ENCODE data around the gene KCND2.
"Not testable (repeated sequence)": the region's sequence is repeated elsewhere in the genome, so short reads cannot be mapped to it uniquely, and the experiment has no call there.

KCND2 gene

DNA sequence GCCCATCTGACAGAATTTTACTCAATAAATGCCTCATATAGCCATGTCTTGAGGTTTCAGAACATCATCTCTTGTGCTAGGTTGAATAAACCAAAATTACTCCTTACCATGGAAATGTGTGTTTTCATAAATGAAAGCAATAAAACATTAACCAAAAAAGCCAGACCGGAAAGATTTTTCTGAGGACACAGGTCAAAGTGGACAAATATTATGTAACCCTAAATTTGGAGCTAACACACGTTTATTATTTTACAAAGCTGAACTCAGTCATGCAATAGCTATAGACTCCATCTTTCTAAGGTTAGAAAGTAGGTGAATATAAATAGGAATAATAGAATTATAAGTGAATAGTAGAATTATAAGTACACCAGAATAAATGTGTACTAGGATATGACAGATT, 315.9 kb downstream of the KCND2 start:
- DNase-seq, result no peak

DNA sequence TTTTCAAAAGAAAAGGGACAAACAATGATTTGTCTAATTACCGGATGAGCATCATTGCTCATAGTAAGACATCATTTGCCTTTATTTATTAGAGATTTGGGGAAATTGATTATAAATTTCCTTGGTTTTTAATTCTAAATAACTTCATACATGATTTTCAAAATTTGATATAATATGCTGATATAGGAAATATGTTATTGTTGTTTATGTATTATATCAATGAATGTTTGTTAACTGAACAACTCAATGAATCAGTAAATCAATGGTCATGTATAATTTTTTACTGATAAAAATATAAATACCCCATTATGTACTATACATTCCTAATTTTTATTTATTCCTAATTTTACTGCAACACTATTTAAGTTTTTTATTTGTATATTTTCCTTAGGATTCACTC, 327.6 kb downstream of the KCND2 start:
- no peak for DNase-seq

DNA sequence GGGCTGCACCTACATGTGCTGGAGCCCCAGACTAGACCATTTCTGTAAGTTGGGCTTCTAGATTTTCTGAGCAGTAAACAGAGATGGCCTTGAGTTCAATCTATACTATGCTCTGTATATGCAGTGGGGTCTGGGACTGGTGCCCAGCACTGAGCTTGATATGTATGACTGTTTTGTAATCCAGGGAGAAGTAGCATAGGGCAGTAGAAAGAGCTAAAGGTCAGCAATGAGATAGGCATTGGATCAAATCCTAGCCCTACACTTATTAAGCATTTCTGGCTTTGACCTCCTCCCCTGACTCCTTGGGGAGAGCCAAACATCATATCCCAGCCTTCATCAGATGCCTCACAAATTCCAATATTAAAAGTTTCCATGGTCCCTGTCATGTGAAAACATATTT, 330.4 kb downstream of the KCND2 start:
- no peak for DNase-seq

DNA sequence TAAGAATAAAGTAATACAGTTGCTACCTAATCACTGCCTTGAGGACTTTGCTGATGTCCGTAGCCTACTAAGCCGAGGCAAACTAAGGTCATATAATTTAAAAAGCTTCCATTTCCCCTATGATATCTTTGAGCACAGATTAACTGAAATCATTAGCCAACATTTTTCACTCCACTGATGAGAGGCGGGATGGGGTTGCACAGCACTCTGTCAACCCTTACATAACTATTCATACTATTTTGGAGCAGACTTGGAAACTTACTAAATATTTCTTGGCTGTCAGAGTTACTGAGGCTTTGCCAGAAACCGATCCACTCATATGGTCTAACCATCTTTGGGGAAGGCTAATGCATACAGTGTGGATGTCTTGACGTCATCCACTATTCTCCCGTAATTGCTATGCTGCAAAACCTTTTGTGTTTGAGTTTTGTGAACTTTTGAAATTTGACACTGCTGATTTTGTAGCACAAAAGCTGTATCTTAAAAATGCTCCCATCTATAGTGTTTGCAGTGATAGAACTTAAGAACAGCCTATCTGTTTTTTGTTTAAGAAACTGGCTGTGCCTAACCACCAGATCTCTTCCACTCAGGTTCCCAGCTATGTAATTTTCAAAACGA, 336.3 kb downstream of the KCND2 start:
- no peak for DNase-seq

DNA sequence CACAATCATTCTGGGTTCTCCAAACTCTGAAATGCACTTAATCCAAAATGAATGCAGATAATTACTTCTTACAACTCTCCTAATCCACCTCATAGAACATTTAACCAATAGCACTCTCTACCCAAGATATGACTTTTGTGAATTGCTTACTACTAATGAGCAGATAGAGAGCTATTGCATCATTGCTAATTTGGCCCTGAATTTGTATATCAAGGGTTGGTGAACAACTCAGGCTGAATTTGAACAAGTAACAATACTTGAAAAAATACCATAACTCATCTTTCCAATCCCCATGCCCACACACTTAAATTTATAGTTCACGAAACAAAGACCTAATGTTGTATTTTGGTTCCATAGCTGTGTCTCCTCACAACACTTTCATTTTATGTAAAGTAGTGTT, 339.0 kb downstream of the KCND2 start:
- no peak for DNase-seq

DNA sequence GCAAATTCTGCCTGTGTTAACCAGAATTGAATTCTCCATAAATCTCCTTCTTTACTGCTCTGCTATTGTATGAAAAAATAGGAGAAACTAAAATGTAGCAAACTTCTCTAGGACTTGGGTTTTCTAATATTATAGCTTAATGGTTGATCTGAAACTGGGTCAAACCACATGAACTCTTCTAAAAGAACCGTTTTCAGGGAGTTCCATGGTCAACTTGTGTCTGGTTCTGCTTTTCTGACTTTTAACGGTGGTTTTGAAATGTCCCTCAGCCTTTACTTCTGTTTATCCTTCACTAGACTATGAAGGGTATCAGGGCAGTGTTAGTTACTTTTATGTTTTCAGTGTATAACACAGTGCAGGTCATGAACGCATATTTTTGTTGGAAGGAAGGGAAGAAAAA, 342.7 kb downstream of the KCND2 start:
- no peak for DNase-seq

DNA sequence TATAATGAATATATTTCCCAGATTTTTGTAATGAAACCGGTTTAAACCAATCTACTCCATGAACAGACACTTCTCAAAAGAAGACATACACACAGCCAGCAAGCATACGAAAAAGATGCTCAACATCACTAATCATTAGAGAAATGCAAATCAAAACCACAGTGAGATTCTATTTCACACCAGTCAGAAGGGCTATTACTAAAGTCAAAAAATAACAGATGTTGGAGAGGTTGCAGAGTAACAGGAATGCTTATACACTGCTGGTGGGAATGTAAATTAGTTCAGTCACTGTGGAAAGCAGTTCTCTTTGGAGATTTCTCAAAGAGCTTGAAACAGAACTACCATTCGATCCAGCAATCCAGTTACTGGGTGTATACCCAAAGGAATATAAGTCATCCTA, 344.3 kb downstream of the KCND2 start:
- no peak for DNase-seq

DNA sequence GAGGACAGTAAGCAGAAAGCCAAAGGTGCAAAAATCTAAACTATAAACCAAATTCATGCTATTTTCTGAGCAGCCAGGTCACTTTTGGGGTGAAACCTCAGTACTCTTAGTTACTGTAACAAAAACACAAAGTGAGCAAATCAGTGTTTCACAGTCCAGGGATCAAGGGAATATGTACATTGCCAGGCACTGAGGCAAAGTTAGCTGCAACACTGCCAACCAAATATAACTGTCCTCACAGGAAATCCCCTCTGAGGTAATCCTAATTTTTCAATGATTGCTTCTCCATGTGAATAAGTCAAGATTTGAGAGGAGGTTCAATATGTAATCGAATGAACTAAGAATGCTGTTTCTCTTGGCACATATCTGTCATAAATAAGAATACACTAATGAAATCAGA, 355.3 kb downstream of the KCND2 start:
- no peak for DNase-seq

DNA sequence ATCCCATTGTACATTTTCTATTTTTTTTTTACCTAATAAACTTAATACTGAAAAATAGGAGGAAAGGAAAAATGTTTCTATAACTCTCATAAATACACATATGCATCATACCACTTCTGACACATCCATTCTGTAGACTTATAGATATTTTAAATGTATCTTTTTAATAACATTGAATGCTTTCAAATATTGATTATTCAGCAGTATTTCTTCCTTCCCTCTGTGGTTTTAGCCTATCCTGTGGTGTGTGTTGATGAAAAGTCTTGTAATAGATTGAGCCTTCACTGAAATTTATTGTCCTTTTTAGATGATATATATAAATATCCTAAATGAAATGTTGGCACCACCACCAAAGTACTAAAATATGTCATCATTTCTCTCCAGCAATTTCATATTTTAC, 366.9 kb downstream of the KCND2 start:
- DNase-seq, result no peak

DNA sequence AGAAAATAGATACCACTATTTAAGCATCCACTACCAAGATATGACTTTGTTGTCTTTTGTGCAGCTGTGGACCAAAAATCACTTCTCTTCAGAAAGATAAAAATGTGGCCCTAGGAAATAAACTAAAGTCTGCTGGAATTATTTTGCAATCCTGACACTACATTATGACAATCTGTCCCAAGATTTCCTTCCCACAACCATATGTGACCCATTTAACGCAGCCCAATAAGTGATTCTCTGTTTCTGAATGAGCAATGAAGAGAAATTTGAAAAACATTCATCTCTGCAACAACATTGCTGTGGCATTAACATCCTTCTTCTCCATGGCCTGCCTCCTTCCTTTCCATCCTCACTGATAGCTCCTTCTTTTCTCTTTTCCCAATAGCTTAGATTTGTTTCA, 373.0 kb downstream of the KCND2 start:
- DNase-seq, result no peak

DNA sequence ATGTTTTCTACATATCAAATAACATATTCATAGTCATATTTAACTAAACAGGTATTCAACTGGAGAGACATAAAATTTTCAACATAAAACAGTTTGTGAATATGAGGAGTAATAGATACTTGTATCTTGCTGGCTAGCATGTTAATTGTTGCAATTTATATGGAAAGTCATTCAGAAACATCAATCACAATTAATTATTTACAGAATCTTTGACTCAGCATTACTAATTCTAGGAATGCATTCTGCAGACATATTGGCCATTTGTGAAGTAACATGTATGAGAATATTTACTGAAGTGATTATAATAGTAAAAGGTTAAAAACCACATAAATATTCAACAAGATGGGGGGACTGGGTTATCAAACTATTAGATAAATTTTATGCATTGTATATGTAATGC, 381.3 kb downstream of the KCND2 start:
- no peak for DNase-seq

DNA sequence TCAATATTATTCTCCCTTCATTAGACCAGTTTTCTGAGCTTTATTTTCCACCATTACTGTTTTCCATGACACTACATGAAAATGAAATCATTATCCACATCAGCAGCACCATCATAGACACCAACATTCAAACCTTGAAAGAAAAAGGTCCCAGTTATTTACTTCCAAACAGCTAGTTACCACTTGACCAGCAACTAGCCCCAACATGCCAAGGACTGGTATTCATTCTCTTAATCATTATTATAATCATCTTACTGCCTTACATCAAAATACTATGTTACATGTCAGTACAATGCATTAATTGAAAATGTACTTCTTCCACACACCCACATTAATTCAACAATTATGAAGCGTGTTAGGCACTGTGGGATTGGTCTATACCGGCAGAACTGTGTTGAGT, 385.5 kb downstream of the KCND2 start:
- no peak for DNase-seq

DNA sequence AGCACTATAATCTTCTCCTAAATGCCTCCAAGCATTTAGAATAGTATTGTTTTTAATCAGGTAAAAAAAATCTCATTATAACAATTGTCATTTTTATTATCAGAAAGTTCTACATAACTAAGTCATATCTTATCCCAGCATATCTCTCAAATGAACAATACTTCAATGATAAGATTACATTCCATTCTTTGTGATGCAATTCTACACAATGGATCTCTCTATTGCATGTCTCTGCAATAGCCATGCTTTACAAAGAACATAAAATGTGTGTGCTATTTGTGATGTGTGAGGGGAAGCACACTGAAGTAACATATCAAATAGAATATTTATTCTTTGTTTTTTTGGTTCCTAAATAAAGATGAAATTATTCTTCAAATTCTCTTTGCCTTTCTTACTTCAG, 389.3 kb downstream of the KCND2 start:
- no peak for DNase-seq

DNA sequence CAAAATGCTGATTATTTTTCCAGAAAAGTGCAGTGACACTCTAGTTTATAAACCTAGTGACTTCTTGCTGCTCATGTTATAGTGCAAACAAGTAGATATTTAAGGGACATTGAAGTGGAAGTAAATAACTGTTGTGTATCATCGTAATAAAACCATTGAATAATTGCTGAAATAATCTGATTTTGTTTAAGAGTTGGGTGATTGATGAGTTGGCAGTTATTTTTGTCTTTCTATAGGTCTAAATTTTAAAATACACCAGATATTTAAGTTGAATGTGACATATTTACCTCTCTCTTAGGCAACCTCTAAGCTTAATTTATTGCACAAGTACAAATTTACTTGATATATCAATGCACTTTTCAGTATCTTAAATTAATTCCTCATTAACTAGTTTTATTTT, 392.1 kb downstream of the KCND2 start:
- no peak for DNase-seq

DNA sequence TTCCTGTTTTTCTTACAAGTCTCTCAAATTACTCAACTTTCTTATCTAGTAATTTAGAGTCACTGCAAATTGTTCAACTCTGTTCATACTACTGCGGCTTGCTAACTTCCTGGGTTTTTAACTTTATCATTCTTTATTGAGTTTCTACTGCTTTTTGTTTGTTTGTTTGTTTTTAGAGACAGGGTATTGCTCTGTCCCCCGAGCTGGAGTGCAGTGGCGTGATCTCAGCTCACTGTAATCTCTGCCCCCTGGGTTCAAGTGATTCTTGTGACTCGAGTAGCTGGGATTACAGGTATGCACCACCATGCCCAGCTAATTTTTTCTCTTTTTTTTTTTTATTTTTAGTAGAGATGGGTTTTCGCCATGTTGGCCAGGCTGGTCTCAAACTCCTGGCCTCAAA, 402.1 kb downstream of the KCND2 start:
- DNase-seq, result no peak

DNA sequence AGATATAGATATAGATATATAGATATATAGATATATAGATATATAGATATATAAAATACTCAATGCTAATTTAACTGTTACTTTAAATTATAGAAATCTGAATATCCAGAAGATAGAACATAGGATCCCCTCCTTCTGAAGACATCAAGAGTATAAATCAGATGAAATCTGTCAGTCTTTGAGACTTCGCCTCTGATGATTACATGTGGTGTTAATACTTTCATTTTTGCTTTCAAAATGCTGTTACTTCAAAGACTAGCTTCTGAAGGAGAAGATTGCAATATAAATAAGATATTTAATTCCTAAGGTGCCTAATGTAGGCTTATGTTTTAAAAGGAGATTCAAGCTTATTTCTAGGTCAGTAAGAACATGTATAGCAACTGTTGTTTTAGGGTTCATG, 404.6 kb downstream of the KCND2 start:
- no peak for DNase-seq

DNA sequence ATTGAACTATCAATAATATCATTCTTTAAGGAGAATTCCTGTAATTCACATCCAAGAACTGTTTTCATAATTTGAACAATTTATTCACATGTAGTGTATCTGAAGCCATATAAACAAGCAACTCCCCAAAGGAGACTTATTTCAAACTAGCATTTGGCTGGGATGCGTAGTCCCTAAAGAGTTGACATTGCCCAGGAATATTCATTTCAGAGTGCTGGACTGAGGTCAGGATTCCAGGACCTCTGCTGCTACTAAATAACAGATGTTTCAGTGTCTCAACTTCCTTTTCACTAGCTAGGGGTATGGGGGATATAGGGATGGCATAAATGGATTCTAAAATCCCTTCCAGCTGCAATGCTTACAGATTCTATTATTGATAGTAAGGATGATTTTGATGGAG, 408.0 kb downstream of the KCND2 start:
- DNase-seq, result no peak

DNA sequence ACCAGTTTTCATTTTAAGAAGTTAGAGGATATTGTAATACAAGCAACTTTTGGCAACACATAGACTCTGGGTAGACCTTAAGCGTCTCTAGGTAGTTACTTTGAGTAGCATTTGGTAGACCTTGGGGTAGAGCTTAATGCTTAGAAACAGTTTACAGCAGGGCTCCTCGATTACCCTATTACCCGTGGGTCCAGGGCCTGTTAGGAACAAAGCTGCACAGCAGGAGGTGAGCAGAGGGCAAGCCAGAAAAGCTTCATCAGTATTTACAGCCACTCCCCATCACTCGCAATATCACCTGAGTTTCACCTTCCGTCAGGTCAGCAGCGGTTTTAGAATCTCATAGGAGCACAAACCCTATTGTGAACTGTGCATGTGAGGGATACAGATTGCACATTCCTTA, 411.5 kb downstream of the KCND2 start:
- DNase-seq, result no peak

DNA sequence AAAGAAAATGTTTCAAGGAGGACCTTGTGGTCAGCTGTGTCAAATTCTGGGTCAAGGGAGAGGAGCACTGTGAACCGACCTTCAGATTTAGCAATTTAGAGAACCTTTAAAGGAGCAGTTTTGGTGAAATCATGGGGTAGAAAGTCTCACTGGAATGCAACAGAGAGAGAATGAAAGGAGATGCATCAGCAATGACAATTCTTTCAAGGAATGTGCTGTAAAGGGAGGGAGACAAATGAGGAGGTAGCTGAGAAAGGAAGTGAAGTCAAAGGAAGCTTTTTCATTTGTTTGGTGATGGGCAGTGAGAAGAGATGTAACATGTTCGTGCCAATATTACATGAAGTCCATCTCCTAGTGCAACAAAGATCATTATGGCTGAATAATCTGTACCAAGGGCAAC, 418.9 kb downstream of the KCND2 start:
- no peak for DNase-seq

DNA sequence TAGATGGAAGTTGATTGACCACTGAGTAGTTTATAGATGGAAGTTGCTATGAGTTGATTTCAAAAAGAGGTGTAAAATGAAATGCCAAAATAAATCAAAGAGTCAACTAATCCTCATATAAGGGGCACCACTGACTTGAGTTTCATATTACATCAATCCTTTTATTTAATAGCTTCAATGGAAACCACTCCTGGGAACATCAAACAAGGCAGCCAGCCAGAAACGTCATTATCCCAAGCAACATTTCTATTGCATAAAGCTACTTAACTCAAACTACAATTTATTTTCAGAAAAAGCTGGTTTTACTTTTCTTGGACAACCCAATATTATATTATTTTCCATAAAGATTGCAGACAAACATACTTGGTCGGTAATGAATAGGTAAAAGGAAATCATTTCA, 422.9 kb downstream of the KCND2 start:
- no peak for DNase-seq

DNA sequence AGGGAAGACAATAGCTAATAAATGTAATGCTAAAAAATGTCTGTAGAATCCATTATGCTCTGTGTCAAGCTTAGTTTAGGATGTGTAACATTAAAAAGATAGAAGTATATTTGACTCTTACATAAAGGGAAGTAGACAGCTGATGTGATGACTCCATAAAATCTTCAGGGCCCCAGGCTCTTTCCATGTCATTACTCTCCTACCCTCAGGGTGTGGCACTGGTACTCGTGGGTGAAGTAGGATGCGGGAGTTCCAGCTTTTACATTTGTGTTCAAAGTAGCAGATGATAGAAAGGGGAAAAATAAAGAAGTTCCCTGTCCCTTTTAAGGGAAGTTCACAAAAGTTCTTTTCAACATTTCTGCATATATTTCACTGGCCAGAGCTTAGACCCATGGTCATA, 427.8 kb downstream of the KCND2 start:
- no peak for DNase-seq

DNA sequence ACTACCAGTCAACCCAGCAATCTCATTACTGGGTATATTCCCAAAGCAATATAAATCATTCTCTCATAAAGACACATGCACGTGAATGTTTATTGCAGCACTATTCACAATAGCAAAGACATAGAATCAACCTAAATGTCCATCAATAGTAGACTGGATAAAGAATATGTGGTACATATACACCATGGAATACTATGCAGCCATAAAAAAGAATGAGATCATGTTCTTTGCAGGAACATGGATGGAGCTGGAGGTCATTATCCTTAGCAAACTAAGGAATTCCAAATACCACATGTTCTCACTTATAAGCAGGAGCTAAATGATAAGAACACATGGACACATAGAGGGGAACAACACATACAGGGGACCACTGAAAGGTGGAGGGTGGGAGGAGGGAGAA, 429.4 kb downstream of the KCND2 start:
- DNase-seq, result not testable (repeated sequence)

DNA sequence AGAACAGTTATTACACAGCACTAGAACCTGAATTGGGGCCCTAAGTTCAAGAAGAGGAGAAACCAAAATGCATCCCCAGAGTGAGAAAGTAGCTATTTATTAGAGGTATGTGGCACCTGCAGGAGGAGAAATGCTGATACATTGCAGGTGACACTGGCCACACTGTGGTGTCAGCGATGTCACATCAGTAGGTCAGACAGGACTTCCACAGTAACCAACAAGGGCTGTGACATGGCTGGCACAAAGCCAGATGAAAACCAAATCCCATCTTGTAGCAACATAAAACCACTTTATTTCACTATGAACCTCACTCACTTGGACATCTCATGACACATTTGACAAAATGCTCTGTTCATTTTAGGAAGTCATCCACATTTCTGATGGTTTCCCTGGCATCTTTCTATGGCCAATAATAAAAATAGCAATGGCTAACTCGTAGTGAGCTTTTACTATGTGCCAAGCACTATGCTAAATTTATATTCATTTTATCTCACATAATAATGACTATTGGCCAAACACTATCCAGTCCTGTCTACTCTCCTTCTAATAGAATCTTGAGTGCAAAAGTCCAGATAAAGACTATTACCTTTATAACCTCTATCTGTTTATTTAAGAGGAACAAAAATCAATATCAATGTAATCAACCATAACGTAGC, 430.7 kb downstream of the KCND2 start:
- no peak for DNase-seq

DNA sequence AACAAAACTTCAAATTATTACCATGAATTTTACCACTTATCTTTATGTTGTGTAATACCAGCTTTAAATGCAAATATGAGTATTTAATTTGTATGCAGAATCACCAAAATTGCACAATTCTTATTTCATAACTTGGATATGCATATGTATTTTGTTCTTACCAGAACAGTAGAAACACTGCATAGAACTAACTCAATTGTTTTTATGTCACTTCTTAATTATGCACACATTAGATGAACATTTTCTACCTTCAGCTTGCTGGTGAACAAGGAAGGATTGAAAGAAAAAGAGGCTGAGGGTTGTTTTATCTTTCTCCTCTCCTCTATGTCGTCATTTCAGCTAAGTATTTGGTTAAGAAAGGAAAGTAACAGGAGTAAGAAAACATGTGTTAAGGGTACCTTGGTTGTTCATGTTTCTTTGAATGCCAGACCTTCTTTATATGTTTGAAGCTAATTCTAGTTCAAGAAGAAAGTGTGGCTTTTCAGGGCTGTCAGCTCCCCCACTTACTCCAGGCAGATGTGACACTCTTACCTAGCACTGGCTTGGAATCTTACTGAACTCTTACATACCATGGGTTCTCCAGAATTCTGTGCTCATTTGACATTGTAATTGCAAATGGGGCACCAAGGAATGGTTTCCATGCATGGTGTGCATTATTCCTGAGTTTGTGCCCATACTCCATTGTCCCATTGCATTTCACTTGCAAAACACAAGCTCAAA, 436.4 kb downstream of the KCND2 start:
- no peak for DNase-seq

DNA sequence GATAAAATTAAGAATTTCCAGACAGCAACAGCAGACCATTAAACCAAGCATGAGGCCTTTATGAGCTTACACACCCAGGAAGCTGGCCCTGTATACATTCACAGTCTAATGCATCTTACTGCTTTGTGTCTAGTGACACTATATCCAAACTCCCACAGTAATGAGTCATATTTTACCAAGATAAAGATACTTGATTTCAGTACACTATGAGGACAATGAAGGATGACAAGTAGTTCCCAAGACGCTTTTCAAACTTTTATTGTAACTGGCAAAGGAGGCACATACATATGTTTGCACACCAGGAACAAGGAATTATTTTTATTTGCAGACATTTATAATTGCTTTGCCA, 437.0 kb downstream of the KCND2 start:
- DNase-seq, result no peak
